A549 treated with DMSO at 1 μM for 4 hours (cell line): ENCODE measurements around the gene PGAM2. TPM values are rescaled to one million over a fixed set of nuclear protein-coding genes. Genes with fewer than 3 reads are reported as not detected.

Experiments
- total RNA-seq: library from RNA; stranded (reverse); fragments of 200-300 nt; extraction: Qiagen RNA extraction; gene quantifications from 5 replicates; pipeline ENCODE4 v1.2.3, GENCODE V29; 2022; ENCODE audit warnings: low read depth

PGAM2 gene
- total RNA-seq = 0.11 TPM in 1 of 5 replicates, not detected in the others

GRCh38 chr7:44065431-44066110, at the start of gene PGAM2:
TSS of gene PGAM2 (minus strand) at chr7:44065567. CDS start at chr7:44065529, 38 bp downstream.

GRCh38 chr7:44103923-44104859, 38.8 kb upstream of the PGAM2 start, which contains the start of gene AEBP1:
TSS of gene AEBP1 (plus strand) at chr7:44104345. CDS start at chr7:44104666, 321 bp downstream.

DNA sequence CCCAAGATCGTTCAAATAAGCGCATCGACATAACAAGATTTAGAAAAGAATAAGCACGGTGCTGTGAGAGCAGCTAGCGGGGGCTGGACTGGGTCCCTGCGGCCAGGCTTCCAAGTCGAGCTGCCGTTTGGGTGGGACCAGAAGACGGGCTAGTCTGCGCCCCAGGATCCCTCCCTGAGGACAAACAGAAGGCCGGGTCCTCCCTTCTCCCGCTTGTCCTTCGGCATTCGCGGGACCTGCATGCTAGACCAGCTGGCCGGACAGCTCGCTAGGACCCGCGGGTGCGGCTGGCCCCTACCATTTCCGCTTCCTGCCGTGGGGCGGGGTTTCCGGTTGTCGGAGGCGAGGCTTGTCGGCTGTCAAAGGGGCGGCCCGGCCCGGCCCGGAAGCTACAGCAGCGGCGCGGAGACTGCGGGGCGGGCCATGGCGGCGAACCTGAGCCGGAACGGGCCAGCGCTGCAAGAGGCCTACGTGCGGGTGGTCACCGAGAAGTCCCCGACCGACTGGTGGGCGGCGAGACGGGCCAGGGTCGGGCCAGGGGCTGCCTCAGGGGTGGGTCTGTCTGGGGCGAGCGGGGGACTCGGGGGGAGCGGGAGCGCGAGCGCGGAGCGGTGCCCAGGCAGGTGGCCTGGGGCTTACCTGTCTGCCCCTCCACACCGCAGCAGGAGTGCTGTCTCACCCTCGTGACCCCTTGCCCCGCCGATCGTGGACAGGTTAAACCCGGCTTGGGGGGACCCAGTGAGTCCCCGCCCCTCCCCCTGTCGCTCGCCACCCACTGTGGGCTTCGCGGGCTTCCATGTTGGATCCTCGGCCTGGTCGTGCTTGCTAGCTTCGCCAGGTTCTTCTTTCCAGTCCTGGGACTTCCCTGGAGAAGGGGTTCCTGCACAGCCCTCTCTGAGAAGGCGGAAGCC, 20.8 kb downstream of the PGAM2 start, which contains the start of gene DBNL:
Gene DBNL, plus strand, starts transcription at position 388 of the 911 bp plus-strand sequence. Its CDS starts 36 bp downstream, at position 424.

Other genes starting within 250 kb of the PGAM2 start
- gene MRPS24, start 196.1 kb downstream of the PGAM2 start, total RNA-seq = 233 to 256 TPM (median 254 TPM) in 5 replicates
- gene URGCP, start 159.0 kb downstream of the PGAM2 start, total RNA-seq = 27.5 to 31.5 TPM (median 29.7 TPM) in 5 replicates
- 8.5 to 12.2 TPM (median 10.9 TPM) in 5 replicates for gene UBE2D4, start 139.1 kb downstream of the PGAM2 start, total RNA-seq
- not detected in 5 replicates for gene SPDYE1, start 67.7 kb downstream of the PGAM2 start, total RNA-seq
- 65.7 to 74.1 TPM (median 66.9 TPM) in 5 replicates for gene DBNL, start 20.9 kb downstream of the PGAM2 start, total RNA-seq
- 4.7 to 8.5 TPM (median 7.7 TPM) in 5 replicates for gene POLM, start 17.0 kb upstream of the PGAM2 start, total RNA-seq
- not detected in 5 replicates for gene AEBP1, start 38.8 kb upstream of the PGAM2 start, total RNA-seq
- gene POLD2, start 58.0 kb upstream of the PGAM2 start, total RNA-seq = 142 to 177 TPM (median 159 TPM) in 5 replicates
- not detected in 5 replicates for gene MYL7, start 75.8 kb upstream of the PGAM2 start, total RNA-seq
- gene GCK, start 123.9 kb upstream of the PGAM2 start, total RNA-seq = not detected in 5 replicates
- 110 to 128 TPM (median 123 TPM) in 5 replicates for gene YKT6, start 135.4 kb upstream of the PGAM2 start, total RNA-seq